Measurements from ENCODE around the gene ITGA7. TPM values are rescaled to one million over a fixed set of nuclear protein-coding genes. Genes with fewer than 3 reads are reported as not detected.
"Not testable (repeated sequence)": the region's sequence is repeated elsewhere in the genome, so short reads cannot be mapped to it uniquely, and the experiment has no call there.

ITGA7 gene
- total RNA-seq, 4 donors from 2014 or later: 7.9 to 16.9 (median 9.8) TPM

- H3K27ac ChIP-seq: no peak overlapping the region
- 93 to 94% methylated on average over 16 to 17 of the region's 17 CpGs for WGBS, 2 donors
- H3K36me3 ChIP-seq: no peaks in the 10 kb centered on the region
- intact Hi-C loops (cut with DNase I): no loop called here
- no peak for TF ChIP-seq CTCF (IDR thresholded peaks at IDR 0.05)
- TF ChIP-seq POLR2A (IDR thresholded peaks at IDR 0.05): no peak
- H3K9me3 ChIP-seq: no peaks in the 10 kb centered on the region
- no peaks in the 10 kb centered on the region for H3K4me1 ChIP-seq
- no peaks in the 10 kb centered on the region for H3K27me3 ChIP-seq
- no peak overlapping the region for H3K4me3 ChIP-seq (replicated peaks in 1 of 3)
- DNase-seq: no peak
Measured at GRCh38 chr12:55654511-55655214, 53.0 kb downstream of the ITGA7 start.

DNA sequence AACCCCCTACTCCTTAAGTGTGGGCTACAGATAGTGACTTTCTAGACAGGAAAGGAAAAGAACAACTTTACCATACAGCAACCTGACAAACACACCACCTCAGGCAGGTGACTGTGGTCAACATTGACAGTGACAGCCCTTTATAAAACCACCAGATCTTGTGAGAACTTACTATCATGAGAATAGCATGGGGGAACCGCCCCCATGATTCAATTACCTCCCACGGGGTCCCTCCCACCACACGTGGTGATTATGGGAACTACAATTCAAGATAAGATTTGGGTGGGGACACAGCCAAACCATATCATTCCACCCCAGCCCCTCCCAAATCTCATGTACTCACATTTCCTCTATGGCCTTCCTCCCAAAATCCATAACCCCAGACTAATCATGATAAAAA, 54.7 kb downstream of the ITGA7 start:
- intact Hi-C loops (cut with DNase I): no loop called here
- Histone ChIP-seq H3K4me1 (no peaks in the 10 kb centered on the region), H3K4me3 (replicated peaks in 1 of 3) (no peak overlapping the region), H3K9me3 (no peaks in the 10 kb centered on the region), H3K27me3 (no peaks in the 10 kb centered on the region), H3K27ac (no peak overlapping the region), H3K36me3 (no peaks in the 10 kb centered on the region)
- 77 to 78% methylated on average over 3 of the region's 3 CpGs for WGBS, 2 donors
- TF ChIP-seq CTCF (IDR thresholded peaks at IDR 0.05): no peak
- no peak for DNase-seq

DNA sequence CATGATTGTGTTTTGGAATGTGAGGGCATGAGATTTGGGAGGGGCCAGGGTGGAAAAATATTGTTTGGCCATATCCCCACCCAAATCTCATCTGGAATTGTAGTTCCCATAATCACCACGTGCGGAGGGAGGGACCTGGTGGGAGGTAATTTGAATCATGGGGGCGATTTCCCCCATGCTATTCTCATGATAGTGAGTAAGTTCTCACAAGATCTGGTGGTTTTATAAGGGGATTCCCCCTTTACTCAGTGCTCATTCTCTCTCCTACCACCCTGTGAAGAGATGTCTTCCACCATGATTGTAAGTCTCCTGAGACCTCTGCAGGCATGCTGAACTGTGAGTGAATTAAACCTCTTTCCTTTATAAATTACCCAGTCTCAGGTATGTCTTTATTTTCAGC, 55.4 kb downstream of the ITGA7 start:
- TF ChIP-seq CTCF (IDR thresholded peaks at IDR 0.05) (no peak), POLR2A (IDR thresholded peaks at IDR 0.05) (no peak)
- no peaks in the 10 kb centered on the region for H3K36me3 ChIP-seq
- H3K9me3 ChIP-seq: no peaks in the 10 kb centered on the region
- H3K4me3 ChIP-seq (replicated peaks in 1 of 3): no peak overlapping the region
- intact Hi-C loops (cut with DNase I): no loop called here
- no peak overlapping the region for H3K27ac ChIP-seq
- H3K4me1 ChIP-seq: no peaks in the 10 kb centered on the region
- 77 to 94% methylated on average over 3 of the region's 3 CpGs for WGBS, 2 donors
- H3K27me3 ChIP-seq: no peaks in the 10 kb centered on the region
- DNase-seq: no peak

GRCh38 chr12:55651299-55651683, 56.4 kb downstream of the ITGA7 start:
- intact Hi-C loops (cut with DNase I): no loop called here

DNA sequence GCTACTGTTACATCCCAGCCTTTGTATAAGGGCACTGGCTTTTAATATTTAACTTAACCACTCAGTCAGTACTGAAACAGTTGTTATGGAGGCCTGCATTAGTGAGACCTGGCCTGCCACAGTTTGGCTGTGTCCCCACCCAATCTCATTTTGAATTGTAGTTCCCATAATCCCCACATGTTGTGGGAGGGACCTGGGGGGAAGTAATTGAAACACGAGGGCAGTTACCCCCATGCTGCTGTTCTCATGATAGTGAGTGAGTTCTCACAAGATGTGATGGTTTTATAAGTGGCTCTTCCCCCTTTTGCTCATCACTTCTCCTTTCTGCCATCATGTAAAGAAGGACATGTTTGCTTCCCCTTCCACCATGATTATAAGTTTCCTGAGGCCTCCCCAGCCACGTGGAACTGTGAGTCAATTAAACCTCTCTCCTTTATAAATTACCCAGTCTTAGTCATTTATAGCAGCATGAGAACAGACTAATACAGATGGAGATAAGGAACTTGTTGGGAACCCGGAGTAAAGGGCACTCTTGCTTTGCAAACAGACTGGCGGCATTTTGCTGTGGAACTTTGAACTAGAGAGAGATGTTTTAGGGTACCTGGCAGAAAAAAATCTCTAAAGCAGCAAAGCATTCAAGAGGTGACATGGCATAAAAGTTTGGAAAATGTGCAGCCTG, 56.9 kb downstream of the ITGA7 start:
- H3K4me3 ChIP-seq (replicated peaks in 1 of 3); DNase-seq; H3K27me3 ChIP-seq; H3K4me1 ChIP-seq; H3K9me3 ChIP-seq; intact Hi-C loops (cut with DNase I); H3K27ac ChIP-seq; H3K36me3 ChIP-seq: not testable (repeated sequence)
- WGBS, 2 donors: 56 to 63% methylated on average over 4 of the region's 4 CpGs

More at GRCh38 chr12:55651299-55651683, 56.4 kb downstream of the ITGA7 start:
- WGBS, 2 donors: 68 to 73% methylated on average over 4 to 5 of the region's 5 CpGs
- DNase-seq: no peak
- no peak overlapping the region for H3K27ac ChIP-seq
- no peaks in the 10 kb centered on the region for H3K9me3 ChIP-seq
- H3K4me1 ChIP-seq: no peaks in the 10 kb centered on the region
- H3K4me3 ChIP-seq (replicated peaks in 1 of 3): no peak overlapping the region
- TF ChIP-seq CTCF (IDR thresholded peaks at IDR 0.05): no peak
- no peak for TF ChIP-seq POLR2A (IDR thresholded peaks at IDR 0.05)
- no peaks in the 10 kb centered on the region for H3K27me3 ChIP-seq
- no peaks in the 10 kb centered on the region for H3K36me3 ChIP-seq
